Spleen (tissue), 7 donors: ENCODE data around the gene CX3CL1.

Source experiments
- CTCF ChIP-seq, 11 experiments: fragments of 200-600 bp in 7 of 11; fragments of 450-650 bp in 4 of 11; sonication (generic) in 4 of 11; IDR thresholded peaks in 8 of 11; conservative IDR thresholded peaks in 3 of 11; 1 replicate in 7 of 11; 2 replicates in 4 of 11; pipeline versions ENCODE4 v1.4.0 to v1.8.0; 2016 to 2021; ENCODE audit warnings: antibody characterized with exemption in 11 of 11, inconsistent platforms in 4 of 11, mild to moderate bottlenecking in 1 of 11
- POLR2AphosphoS5 ChIP-seq, 3 donors: sonication (generic); formaldehyde crosslinking; IDR thresholded peaks; one replicate each; pipeline ENCODE4 v1.5.1; 2017; ENCODE audit warnings: antibody characterized with exemption in 3 of 3
- donor health status: DM: no; HTN: no; CAD: no; lungs with moderate emphysema.
- donor health status: DM: no; HTN: no; CAD: no.
- donor health status: DM: no; HTN: no; CAD: no.

- no peak for TF ChIP-seq CTCF (IDR thresholded peaks at IDR 0.05 in 8 of 11, conservative IDR thresholded peaks at IDR 0.05 in 3 of 11)
- TF ChIP-seq POLR2AphosphoS5 (IDR thresholded peaks at IDR 0.05) = no peak
Measured at GRCh38 chr16:57424583-57424982, 52.3 kb downstream of the CX3CL1 start.
